ENCODE data around the gene ARHGEF11.

- no peak for TF ChIP-seq CTCF (conservative IDR thresholded peaks at IDR 0.05; ENCODE audit: low read depth, low read length)
- TF ChIP-seq EZH2 (IDR thresholded peaks at IDR 0.05; ENCODE audit: borderline replicate concordance, low read depth, low read length, poor library complexity, severe bottlenecking): no peak
Measured at GRCh38 chr1:157089789-157090188, 44.2 kb upstream of the ARHGEF11 start.
